GM12875 (cell line): ENCODE measurements around the gene ACSL3.

Experiments used
- H3K4me3 ChIP-seq: one replicate; pipeline ENCODE4 v1.5.1; 2011; ENCODE audit warnings: low read depth, low read length, control low read depth
- TF ChIP-seq, protein P1 (sequence below): IDR thresholded peaks from 2 replicates; pipeline ENCODE4 v1.5.1; 2011; ENCODE audit warnings: low read depth, mild to moderate bottlenecking, control low read depth, inconsistent platforms, low read length, moderate library complexity, borderline replicate concordance; ENCODE audit not compliant: insufficient read depth

The ACSL3 gene

DNA sequence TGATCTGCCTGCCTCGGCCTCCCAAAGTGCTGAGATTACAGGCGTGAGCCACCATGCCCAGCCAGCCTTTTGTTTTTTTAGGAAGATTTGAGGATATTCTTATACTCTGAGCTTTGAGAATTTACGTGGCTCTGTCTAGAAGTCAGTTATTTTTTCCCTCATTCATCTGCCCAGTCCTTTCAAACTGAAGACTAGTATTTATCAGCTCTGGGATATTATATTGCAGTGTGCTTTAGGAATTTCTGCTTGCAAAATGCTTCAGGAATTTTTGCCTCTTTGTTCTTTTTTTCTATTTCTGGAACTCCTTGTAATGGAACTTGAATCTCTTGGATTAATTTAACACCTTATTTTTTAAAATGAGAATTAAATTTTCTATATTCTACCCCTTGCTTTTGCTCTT is 22.6 kb downstream of the ACSL3 start:
- no peak overlapping the region for H3K4me3 ChIP-seq
- TF ChIP-seq, protein P1, sequence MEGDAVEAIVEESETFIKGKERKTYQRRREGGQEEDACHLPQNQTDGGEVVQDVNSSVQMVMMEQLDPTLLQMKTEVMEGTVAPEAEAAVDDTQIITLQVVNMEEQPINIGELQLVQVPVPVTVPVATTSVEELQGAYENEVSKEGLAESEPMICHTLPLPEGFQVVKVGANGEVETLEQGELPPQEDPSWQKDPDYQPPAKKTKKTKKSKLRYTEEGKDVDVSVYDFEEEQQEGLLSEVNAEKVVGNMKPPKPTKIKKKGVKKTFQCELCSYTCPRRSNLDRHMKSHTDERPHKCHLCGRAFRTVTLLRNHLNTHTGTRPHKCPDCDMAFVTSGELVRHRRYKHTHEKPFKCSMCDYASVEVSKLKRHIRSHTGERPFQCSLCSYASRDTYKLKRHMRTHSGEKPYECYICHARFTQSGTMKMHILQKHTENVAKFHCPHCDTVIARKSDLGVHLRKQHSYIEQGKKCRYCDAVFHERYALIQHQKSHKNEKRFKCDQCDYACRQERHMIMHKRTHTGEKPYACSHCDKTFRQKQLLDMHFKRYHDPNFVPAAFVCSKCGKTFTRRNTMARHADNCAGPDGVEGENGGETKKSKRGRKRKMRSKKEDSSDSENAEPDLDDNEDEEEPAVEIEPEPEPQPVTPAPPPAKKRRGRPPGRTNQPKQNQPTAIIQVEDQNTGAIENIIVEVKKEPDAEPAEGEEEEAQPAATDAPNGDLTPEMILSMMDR = no peak

- TF ChIP-seq, protein P1 = no peak
- no peak overlapping the region for H3K4me3 ChIP-seq
Measured at GRCh38 chr2:222884114-222884771, 23.4 kb downstream of the ACSL3 start.

DNA sequence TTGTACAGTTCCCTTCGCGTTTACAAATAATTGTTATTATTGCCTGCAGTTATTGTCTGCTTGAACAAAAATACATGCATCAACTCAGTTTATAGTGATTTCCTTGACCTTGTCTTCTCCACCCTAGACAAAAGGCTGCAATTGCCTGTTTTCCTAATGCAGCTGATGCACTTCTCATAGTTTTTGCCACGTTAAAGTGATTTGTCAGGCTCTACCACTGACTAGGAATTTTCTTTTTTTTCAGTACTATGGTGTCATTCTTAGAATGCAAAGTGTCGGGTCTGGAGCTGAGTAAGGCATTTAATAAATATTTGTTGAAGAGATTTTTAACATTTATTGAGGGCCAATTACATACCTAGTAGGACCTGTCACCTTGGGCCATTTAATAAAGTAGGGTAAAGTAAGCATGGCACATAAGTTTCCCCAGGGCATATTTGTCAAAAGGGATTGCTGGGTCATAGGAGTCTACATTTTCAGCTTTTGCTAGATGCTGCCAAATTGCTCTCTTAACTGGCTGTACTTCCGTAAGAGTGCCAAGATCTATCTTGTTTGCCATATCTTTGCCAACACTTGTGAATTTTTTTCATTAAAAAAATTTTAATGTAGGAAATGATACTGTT is 24.1 kb downstream of the ACSL3 start:
- TF ChIP-seq, protein P1 = no peak
- no peak overlapping the region for H3K4me3 ChIP-seq

DNA sequence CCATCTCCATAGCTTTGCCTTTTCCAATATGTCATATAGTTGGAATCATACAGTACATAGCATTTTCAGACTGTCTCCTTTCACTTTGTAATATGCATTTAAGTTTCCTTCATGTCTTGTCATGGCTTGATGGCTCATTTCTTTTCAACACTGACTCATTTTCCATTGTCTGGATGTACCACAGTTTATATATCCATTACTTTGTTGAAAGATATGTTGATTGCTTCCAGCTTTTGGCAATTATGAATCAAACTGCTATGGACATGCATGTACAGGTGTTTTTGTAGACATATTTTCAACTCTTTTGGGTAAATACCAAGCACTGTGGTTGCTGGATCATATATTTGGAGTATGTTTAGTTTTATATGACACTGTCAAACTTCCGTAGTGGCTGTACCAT is 26.3 kb downstream of the ACSL3 start:
- TF ChIP-seq, protein P1 = no peak
- H3K4me3 ChIP-seq = no peak overlapping the region

GRCh38 chr2:222888716-222889115 is 27.9 kb downstream of the ACSL3 start:
- no peak overlapping the region for H3K4me3 ChIP-seq
- TF ChIP-seq, protein P1 = no peak

DNA sequence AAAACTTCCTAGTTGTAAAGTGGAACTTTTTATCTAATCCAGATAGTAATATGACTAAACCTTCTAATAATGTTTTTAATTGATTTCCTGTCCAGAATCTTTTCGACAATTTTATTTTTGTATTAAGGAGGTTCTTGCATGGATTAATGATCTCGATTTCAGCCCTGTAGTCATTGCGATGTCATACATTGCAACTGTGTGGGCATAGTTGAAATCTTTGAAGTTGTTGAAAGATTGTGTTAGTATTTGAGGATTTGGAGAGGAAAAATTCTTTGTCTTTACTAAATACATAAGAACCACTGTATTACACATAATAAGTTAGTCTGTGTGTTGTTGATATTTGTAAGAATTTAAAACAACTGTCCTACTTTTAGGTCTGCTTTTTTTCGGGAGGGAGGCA is 31.1 kb downstream of the ACSL3 start:
- no peak overlapping the region for H3K4me3 ChIP-seq
- TF ChIP-seq, protein P1 = no peak

DNA sequence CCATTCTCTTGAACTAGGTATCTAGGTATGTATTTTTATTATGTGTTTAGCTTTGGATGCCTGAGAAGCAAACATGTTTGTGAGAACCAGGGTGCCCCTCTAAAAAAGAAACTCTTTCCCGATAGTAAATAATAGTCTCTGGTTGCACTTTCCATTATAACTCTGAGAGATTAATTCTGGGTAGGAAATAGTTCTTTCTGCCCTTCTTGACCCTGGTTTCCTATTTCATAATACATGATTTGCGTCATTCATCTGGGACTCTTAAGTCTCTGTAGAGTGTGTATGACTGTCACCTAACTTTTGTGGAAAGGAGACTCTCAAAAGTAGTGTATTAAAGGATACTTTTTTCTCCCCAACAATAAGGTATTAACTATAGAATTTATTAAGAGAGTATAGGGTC is 31.5 kb downstream of the ACSL3 start:
- TF ChIP-seq, protein P1 = no peak
- no peak overlapping the region for H3K4me3 ChIP-seq
